ENCODE results near the gene RNF187.

Gene RNF187

DNA sequence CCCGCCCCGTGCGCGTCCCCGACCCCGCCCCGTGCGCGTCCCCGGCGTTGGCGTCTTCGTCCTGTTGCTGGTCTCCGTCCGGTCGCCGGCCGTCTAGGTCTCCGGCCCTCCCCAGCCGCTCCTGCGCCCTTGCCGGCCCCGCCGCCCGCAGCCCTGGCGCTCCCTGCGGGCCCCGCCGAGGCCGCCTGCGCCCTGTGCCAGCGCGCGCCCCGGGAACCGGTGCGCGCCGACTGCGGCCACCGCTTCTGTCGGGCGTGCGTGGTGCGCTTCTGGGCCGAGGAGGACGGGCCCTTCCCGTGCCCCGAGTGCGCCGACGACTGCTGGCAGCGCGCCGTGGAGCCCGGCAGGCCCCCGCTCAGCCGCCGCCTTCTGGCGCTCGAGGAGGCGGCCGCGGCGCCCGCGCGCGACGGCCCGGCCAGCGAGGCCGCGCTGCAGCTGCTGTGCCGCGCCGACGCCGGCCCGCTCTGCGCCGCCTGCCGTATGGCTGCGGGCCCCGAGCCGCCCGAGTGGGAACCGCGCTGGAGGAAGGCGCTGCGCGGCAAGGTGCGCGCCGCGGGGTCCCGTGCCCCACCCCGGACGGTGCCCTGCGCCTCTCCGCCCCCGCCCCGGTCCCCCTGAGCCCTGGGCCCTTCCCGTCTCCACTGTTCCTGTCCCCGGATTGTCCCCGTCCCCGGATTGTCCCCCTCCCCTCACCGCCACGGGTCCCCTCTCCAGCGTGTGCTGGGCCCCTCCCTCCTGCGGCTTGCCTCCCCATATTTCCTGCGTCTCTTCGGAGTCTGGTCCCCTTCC is at the start of gene RNF187:
Gene RNF187 (plus strand): TSS at position 47 of the 789 bp plus-strand sequence.
- peak; percentile 94 for DNase-seq (ENCODE audit: low spot score)

DNA sequence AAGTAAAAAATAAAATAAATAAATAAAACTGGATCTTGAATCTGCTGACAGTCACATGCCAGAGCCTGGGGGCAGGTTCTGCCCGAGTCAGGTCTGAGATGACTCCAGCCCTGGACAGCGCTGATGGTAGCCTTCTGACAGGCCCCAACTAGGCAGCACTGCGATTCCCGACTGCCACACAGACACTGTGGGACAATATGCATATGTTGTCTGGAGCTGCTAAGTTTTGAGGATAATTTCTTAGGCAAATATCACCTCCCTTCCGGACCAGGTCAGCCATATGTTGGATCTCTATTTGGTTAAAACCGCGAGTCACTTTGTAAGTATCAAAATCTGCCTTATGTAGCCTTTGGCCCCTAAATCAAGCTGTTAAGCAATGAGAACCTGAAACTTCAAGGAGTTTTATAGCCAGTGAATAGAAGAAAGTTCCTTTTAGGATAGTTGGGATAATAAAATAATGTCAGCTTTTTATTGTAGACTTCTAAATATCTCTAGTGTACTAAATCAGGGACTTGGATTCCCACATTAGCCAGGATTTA is 49.7 kb upstream of the RNF187 start:
- DNase-seq (ENCODE audit: low spot score), result no peak

DNA sequence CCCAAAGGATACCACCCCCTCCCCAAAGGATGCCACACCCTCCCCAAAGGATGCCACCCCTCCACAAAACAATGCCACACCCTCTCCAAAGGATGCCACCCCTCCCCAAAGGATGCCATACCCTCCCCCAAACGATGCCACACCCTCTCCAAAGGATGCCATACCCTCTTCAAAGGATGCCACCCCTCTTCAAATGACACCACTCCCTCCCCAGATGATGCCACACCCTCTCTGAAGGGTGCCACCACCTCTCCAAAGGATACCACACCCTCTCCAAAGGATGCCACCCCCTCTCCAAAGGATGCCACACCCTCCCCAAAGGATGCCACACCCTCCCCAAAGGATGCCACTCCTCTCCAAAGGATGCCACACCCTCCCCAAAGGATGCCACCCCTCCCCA is 48.9 kb upstream of the RNF187 start:
- DNase-seq (ENCODE audit: low spot score), result no peak

DNA sequence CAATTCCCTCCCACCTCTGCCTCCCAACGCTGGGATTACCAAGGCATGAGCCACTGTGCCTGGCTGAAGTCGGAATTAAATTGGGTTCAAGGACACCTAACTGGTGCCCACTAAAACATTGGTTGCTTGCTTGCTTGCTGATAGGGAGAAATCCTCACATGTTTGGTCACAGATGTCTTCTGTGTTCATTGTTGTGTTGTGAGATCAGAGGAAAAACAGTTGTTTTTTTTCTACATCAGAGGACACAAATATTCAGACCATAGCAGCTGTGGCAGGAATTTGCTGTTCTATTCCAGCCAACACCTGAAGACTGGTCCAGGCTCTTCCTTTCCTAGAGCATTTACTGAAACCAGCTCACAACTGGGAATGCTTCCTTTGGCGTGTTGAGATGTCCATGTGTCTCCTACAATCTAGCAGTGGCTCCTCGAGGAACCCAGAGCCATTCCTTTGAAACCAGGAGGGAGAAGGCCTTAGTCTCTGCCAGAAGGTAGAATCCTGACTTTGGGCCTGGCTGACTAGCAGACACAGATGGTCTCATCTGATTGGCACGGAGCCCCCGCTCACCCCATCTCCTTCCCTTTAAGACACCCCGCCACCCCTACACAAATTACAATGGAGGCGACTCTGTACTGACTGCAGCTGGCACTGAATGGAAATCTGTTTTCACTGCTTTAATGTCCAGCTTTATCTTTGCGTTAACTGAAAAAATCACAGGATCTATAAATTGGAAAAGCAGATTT is 46.3 kb upstream of the RNF187 start:
- DNase-seq (ENCODE audit: low spot score), result no peak

DNA sequence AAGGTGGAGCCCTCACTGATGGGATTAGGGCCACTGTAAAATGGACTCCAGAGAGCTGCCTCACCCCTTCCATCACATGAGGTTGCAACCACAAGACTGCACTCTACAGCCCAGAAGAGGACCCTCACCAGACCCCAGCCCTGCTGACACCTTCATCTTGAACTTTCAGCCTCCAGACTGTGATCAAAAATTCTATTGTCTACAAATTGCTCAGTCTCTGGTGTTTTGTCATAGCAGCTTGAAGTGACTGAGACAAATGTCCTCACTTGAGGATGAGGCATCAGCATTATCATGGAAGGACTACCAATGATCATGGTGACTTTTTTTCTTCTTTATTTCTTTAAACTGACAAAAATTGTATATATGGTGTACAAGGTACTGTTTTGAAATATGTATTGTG is 43.8 kb upstream of the RNF187 start:
- no peak for DNase-seq (ENCODE audit: low spot score)

GRCh38 chr1:228445490-228445842 is 41.7 kb upstream of the RNF187 start:
- no peak for DNase-seq (ENCODE audit: low spot score)

- DNase-seq (ENCODE audit: low spot score), result peak; percentile 79
These were observed 41.1 kb upstream of the RNF187 start for GRCh38 chr1:228445843-228446650.

GRCh38 chr1:228446852-228447251 is 40.3 kb upstream of the RNF187 start:
- DNase-seq (ENCODE audit: low spot score), result no peak

DNA sequence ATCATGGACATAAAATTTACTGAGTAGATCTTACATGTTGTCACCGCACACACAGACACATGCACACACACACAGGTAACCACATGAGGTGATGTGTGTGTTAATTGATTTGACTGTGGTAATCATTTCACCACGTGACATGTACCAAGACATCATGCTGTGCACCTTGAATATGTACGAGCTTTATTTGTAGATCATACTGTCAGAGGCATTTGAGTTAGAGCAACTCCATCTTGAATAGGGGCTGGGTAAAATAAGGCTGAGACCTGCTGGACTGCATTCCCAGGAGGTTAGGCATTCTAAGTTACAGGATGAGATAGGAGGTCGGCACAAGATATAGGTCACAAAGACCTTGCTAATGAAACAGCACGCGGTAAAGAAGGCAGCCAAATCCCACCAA is 38.8 kb upstream of the RNF187 start:
- DNase-seq (ENCODE audit: low spot score), result no peak

DNA sequence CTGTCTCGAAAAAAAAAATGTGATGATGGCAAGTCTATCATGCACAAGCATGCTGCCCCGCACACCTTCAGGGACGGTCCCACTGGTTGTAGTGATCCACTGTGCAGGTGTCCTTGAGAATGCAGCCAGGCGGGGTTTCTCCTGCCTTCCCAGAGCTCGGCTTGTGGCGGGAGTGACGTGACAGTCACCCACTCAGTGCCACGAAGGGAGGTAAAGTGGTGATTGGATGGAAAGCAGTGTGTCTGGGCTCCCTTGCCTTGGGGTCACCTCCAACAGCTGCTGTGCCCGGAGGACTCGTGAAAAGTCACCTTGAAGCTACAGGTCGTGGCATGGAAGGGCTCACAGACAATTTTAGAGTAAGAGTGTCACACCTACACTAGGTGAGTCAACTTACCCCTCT is 37.0 kb upstream of the RNF187 start:
- DNase-seq (ENCODE audit: low spot score), result no peak

GRCh38 chr1:228452194-228453021 is 34.8 kb upstream of the RNF187 start:
- DNase-seq (ENCODE audit: low spot score), result no peak

- DNase-seq (ENCODE audit: low spot score), result no peak
These were observed 34.1 kb upstream of the RNF187 start for GRCh38 chr1:228453022-228453560.

DNA sequence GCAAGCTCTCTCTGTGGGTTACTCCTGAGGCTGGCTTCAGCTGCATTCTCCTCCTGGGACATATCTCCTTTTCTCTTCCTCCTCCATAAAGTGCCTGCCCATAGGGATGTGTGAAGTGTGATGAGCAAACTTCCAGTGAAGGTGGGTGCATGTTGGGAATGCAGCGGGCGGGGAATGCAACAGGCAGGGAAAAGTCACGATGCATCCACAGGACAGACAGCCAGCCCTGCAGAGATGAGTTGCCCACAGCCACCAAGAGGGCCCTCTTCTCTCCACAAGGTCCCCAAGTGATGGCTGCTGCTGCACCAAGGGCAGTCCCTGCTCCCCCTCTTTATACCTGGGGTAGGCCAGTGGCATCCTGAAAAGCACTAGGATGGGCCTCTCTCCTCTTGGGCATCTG is 33.6 kb upstream of the RNF187 start:
- DNase-seq (ENCODE audit: low spot score), result no peak

GRCh38 chr1:228454238-228454637 is 32.9 kb upstream of the RNF187 start:
- no peak for DNase-seq (ENCODE audit: low spot score)

DNA sequence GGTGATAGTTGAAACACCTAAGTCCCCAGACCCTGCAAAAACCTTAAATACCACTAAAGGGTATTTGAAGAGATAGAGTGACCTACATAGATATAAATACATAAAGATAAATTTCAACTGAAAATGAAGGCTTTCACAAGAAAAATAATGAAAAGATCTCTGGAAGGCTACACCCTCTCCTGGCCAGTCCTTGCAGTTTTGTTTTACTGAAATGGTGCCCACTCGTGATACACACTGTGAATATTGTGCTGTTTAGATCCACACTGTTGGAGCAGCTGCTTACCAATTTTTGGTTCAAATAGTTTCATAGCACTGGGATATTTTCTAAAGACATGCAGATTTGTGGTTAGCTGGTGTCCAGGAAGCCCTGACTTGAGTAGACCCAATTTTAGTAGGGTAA is 31.5 kb upstream of the RNF187 start:
- no peak for DNase-seq (ENCODE audit: low spot score)

DNA sequence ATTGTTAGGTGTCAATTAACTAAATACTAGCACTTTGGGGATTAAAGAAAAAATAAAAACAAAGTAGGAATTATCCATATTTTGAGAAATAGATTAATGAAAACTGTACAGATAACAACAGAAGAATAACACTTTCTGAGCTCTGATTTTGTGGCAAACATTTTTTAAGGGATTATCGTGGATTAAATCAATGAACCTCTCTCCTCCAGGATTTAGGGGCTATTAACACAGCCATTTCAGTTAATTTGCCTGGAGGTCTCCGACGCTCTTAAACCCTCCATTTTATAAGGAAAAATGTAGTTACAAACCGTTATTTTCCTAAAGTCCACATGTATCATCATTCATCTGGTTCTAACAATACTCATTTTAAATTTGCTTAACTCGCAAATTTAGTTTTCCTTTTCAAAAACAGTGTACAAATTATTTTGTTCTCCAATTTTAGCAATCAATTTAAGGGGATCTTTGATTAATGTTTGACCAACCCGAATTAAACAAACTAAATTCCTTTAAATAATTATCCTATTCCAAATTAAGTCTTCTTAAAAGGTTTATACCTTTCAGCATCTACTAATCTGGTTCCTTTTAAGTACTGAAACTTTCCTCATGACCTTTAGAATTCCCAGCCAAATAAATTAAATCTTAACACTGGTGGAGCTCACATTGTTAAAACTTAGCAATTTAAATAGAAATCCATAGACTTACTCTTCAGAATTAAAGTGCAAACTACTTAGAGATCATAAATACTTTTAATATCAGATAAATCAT is 30.7 kb upstream of the RNF187 start:
- no peak for DNase-seq (ENCODE audit: low spot score)

- DNase-seq (ENCODE audit: low spot score), result no peak
These were observed 30.2 kb upstream of the RNF187 start for GRCh38 chr1:228457017-228457395.

DNA sequence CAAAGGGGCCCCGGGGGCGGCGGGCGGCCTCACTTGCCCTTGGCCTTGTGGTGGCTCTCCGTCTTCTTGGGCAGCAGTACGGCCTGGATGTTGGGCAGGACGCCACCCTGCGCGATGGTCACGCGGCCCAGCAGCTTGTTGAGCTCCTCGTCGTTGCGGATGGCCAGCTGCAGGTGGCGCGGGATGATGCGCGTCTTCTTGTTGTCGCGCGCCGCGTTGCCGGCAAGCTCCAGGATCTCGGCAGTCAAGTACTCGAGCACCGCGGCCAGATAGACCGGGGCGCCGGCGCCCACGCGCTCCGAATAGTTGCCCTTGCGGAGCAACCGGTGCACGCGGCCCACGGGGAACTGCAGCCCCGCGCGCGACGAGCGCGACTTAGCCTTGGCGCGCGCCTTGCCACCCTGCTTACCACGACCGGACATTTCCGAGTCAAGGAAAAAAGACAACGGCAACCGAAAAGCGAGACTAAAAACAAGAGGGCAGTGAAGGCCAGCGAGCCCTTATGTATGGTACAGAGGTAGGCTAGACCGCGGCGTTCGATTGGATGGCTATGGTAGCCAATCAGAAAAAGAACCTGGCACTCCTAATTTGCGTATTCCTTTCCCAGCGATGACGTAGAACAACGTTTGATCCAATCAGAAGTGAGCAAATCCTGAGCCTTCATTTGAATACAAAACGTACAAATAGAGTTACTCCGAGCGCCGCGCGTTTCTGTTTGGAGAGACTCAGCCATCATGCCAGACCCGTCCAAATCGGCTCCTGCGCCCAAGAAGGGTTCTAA is 29.6 kb upstream of the RNF187 start:
- peak; percentile 94 for DNase-seq (ENCODE audit: low spot score)

DNA sequence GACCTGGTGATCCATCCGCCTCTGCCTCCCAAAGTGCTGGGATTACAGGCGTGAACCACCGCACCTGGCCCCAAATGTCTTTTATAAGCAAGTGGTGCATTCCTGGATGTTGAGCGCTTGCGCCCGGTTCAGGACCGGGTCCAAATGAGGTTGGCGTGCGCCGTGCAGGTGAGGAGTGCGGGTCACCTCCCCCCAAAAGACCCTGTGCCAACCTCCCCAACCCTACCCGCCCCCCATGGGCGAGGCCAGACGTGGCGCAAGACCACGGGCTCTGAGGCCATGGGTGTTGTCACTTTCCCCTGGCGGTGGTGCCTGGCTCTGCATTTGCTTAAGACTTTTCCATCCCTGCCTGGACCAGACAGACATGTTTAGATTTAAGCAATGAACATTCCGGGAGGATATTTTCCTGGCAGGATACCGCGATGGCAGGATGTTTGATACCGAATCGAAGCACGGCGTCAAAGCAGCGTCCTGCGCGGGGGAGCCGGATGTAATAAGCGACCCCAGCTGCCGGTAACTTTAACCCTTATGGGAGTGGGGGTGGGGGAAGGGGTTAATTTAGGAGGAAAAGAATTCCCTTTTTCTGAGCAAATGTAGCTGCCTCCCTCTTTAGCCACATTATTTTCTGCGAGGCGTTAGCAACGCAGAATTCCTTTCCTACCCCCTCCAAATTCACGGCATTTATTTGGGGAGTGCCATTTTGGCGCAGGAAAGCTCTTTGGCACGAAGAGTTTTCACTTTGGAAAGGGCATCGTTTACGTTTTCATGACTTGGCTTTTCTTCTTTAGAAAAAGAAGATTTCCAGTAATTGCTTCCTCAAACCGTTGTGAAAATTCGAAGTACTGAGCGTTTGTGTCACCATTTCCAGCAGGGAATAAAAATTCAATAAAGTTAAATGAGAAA is 27.8 kb upstream of the RNF187 start:
- DNase-seq (ENCODE audit: low spot score), result peak; percentile 77

Measured in AG20443 (cell line).